ENCODE data around the gene CDK2AP2. TPM values are rescaled to one million over a fixed set of nuclear protein-coding genes. Genes with fewer than 3 reads are reported as not detected.

Gene CDK2AP2
- total RNA-seq, 3 donors from 2014 or later (not counting 1 experiment from before 2014, with no cell fraction given) = 57.9 to 67.7 (median 65.5) TPM

- ATAC-seq = no peak
- H3K9me3 ChIP-seq (ENCODE audit: control insufficient read depth, insufficient read depth, low read length) = no peaks in the 10 kb centered on the region
- no peak for DNase-seq
- H3K4me3 ChIP-seq (ENCODE audit: low read length) = no peak overlapping the region
- Mint-ChIP-seq H3K4me1 (no peaks in the 10 kb centered on the region), H3K36me3 (no peaks in the 10 kb centered on the region), H3K27ac (no peak overlapping the region), H3K4me3 (no peak overlapping the region), H3K9me3 (peaks cover 0 to 3% of the 10 kb centered on the region in 2 donors), H3K27me3 (ENCODE audit: low read depth in 2 of 2) (peaks cover 6 to 7% of the 10 kb centered on the region in 2 donors)
- no peaks in the 10 kb centered on the region for H3K27me3 ChIP-seq (ENCODE audit: control insufficient read depth, insufficient read depth, low read length)
- no peaks in the 10 kb centered on the region for H3K4me1 ChIP-seq (ENCODE audit: control insufficient read depth, insufficient read depth, low read length)
- H3K27ac ChIP-seq (ENCODE audit: low read length) = no peak overlapping the region
- intact Hi-C loops (cut with micrococcal nuclease) = no loop called here
- TF ChIP-seq, protein P1, sequence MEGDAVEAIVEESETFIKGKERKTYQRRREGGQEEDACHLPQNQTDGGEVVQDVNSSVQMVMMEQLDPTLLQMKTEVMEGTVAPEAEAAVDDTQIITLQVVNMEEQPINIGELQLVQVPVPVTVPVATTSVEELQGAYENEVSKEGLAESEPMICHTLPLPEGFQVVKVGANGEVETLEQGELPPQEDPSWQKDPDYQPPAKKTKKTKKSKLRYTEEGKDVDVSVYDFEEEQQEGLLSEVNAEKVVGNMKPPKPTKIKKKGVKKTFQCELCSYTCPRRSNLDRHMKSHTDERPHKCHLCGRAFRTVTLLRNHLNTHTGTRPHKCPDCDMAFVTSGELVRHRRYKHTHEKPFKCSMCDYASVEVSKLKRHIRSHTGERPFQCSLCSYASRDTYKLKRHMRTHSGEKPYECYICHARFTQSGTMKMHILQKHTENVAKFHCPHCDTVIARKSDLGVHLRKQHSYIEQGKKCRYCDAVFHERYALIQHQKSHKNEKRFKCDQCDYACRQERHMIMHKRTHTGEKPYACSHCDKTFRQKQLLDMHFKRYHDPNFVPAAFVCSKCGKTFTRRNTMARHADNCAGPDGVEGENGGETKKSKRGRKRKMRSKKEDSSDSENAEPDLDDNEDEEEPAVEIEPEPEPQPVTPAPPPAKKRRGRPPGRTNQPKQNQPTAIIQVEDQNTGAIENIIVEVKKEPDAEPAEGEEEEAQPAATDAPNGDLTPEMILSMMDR (IDR thresholded peaks at IDR 0.05) = no peak
- H3K36me3 ChIP-seq (ENCODE audit: control insufficient read depth, insufficient read depth, low read length) = no peaks in the 10 kb centered on the region
- 44% methylated on average over 2 of the region's 4 CpGs for WGBS (ENCODE audit: insufficient coverage)
Observed at GRCh38 chr11:67534070-67534679, 26.2 kb upstream of the CDK2AP2 start.

DNA sequence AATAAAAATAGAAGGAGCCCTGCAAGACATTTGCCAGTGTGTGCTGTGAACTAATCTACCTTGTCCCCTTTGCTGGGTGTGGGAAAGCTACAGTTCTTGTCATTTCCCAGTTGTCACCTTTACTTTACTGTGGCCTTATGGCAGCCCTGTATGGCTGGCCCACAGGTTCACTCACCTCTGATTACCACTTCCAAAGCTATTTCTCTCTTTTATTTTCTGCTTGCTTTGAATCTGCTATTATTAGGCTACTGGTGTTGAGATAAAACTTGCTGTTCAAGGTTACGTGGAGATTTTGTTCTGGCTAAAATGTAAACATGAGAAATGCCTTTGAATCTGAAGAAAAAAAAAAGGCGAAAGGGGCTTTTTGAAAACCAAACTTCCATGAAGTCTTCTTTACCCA lies 24.9 kb upstream of the CDK2AP2 start:
- Mint-ChIP-seq H3K27ac (no peak overlapping the region), H3K4me3 (no peak overlapping the region), H3K27me3 (ENCODE audit: low read depth in 2 of 2) (peaks cover 6 to 7% of the 10 kb centered on the region in 2 donors), H3K4me1 (no peaks in the 10 kb centered on the region), H3K36me3 (no peaks in the 10 kb centered on the region), H3K9me3 (peaks cover 0 to 3% of the 10 kb centered on the region in 2 donors)
- Histone ChIP-seq H3K27ac (ENCODE audit: low read length) (no peak overlapping the region), H3K36me3 (ENCODE audit: control insufficient read depth, insufficient read depth, low read length) (no peaks in the 10 kb centered on the region), H3K4me1 (ENCODE audit: control insufficient read depth, insufficient read depth, low read length) (no peaks in the 10 kb centered on the region), H3K9me3 (ENCODE audit: control insufficient read depth, insufficient read depth, low read length) (no peaks in the 10 kb centered on the region), H3K4me3 (ENCODE audit: low read length) (no peak overlapping the region), H3K27me3 (ENCODE audit: control insufficient read depth, insufficient read depth, low read length) (no peaks in the 10 kb centered on the region)
- TF ChIP-seq, protein P1 (IDR thresholded peaks at IDR 0.05) = no peak
- 96% methylated on average over 2 of the region's 2 CpGs for WGBS (ENCODE audit: insufficient coverage)
- no peak for ATAC-seq
- intact Hi-C loops (cut with micrococcal nuclease) = no loop called here
- no peak for DNase-seq

GRCh38 chr11:67530282-67530592 lies 22.3 kb upstream of the CDK2AP2 start:
- 90% methylated on average over 3 of the region's 5 CpGs for WGBS (ENCODE audit: insufficient coverage)
- DNase-seq = no peak
- no peaks in the 10 kb centered on the region for H3K4me1 Mint-ChIP-seq
- Histone ChIP-seq H3K36me3 (ENCODE audit: control insufficient read depth, insufficient read depth, low read length) (no peaks in the 10 kb centered on the region), H3K27ac (ENCODE audit: low read length) (no peak overlapping the region), H3K9me3 (ENCODE audit: control insufficient read depth, insufficient read depth, low read length) (no peaks in the 10 kb centered on the region), H3K27me3 (ENCODE audit: control insufficient read depth, insufficient read depth, low read length) (no peaks in the 10 kb centered on the region), H3K4me1 (ENCODE audit: control insufficient read depth, insufficient read depth, low read length) (no peaks in the 10 kb centered on the region), H3K4me3 (ENCODE audit: low read length) (no peak overlapping the region)
- peaks cover 7 to 11% of the 10 kb centered on the region in 2 donors for H3K27me3 Mint-ChIP-seq (ENCODE audit: low read depth in 2 of 2)
- ATAC-seq = no peak
- no peaks in the 10 kb centered on the region for H3K36me3 Mint-ChIP-seq
- intact Hi-C loops (cut with micrococcal nuclease) = no loop called here
- TF ChIP-seq, protein P1 (IDR thresholded peaks at IDR 0.05) = no peak
- H3K4me3 Mint-ChIP-seq = no peak overlapping the region
- no peak overlapping the region for H3K27ac Mint-ChIP-seq
- H3K9me3 Mint-ChIP-seq = peaks cover 0 to 3% of the 10 kb centered on the region in 2 donors

DNA sequence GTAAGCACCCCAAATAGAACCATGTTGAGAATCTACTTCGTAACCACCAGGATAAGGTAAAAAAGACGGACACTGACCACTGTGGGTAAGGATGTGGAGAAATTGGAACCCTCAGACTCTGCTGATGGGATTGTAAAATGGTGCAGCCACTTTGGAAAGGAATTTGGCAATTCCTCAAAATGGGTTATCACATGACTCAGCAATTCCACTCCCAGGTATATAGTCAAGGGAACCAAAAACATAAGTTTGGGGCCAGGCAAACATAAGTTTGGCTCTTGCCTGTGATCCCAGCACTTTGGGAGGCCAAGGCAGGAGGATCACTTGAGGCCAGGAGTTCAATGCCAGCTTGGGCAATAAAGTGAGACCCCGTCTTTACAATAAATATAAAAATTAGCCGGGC lies 20.4 kb upstream of the CDK2AP2 start:
- intact Hi-C loops (cut with micrococcal nuclease) = no loop called here
- H3K4me3 Mint-ChIP-seq = no peak overlapping the region
- 98% methylated on average over 4 of the region's 4 CpGs for WGBS (ENCODE audit: insufficient coverage)

More for the DNA sequence above, 20.4 kb upstream of the CDK2AP2 start:
- Histone ChIP-seq H3K27me3 (ENCODE audit: control insufficient read depth, insufficient read depth, low read length) (no peaks in the 10 kb centered on the region), H3K27ac (ENCODE audit: low read length) (no peak overlapping the region), H3K4me3 (ENCODE audit: low read length) (no peak overlapping the region), H3K9me3 (ENCODE audit: control insufficient read depth, insufficient read depth, low read length) (no peaks in the 10 kb centered on the region), H3K36me3 (ENCODE audit: control insufficient read depth, insufficient read depth, low read length) (no peaks in the 10 kb centered on the region), H3K4me1 (ENCODE audit: control insufficient read depth, insufficient read depth, low read length) (no peaks in the 10 kb centered on the region)
- TF ChIP-seq, protein P1 (IDR thresholded peaks at IDR 0.05) = no peak
- no peak for ATAC-seq
- no peak overlapping the region for H3K27ac Mint-ChIP-seq
- no peaks in the 10 kb centered on the region for H3K36me3 Mint-ChIP-seq
- DNase-seq = no peak
- H3K9me3 Mint-ChIP-seq = no peaks in the 10 kb centered on the region
- H3K4me1 Mint-ChIP-seq = no peaks in the 10 kb centered on the region
- H3K27me3 Mint-ChIP-seq (ENCODE audit: low read depth in 2 of 2) = peaks cover 0 to 5% of the 10 kb centered on the region in 2 donors

Measured in natural killer cell (primary cell).